GM12878 (cell line): ENCODE measurements around the gene DDO. TPM values are rescaled to one million over a fixed set of nuclear protein-coding genes. Genes with fewer than 3 reads are reported as not detected.

Experiments
- ATAC-seq: fragments of 200-7000 bp; cut with Tn5 transposase; 3 replicates; pipeline ENCODE4 v1.9.1; 2020; ENCODE audit warnings: mild to moderate bottlenecking, moderate library complexity
- BruUV-seq: library from RNA; stranded (reverse); fragments of 400-500 nt; replicated peaks from 2 replicates; lab custom pipeline; 2021; lab: Mats Ljungman, UMichigan
- CTCF ChIA-PET: fragments of 300-600 bp; sonication (Branson Sonifier 250); formaldehyde crosslinking; extraction: SDS; loops from one replicate; lab custom pipeline; 2021; ENCODE audit warnings: inconsistent platforms; lab: Yijun Ruan, JAX
- POLR2A ChIA-PET: fragments of 350-600 bp; formaldehyde crosslinking; extraction: SDS; loops from one replicate; lab custom pipeline; 2021; ENCODE audit warnings: inconsistent platforms; lab: Charles Lee
- RAD21 ChIA-PET: fragments of 300-600 bp; sonication (Branson Sonifier 250); formaldehyde crosslinking; loops from one replicate; lab custom pipeline; 2023; ENCODE audit warnings: antibody characterized with exemption; ENCODE audit not compliant: unreplicated experiment; lab: Charles Lee
- SMC1A ChIA-PET: fragments of 300-600 bp; sonication (Branson Sonifier 250); formaldehyde crosslinking; loops from one replicate; lab custom pipeline; 2023; ENCODE audit not compliant: unreplicated experiment, uncharacterized antibody; lab: Charles Lee
- DNase-seq: peaks from one replicate; pipeline ENCODE4 v3.0.0-alpha.2; 2011; ENCODE audit warnings: low read depth, low spot score
- FAIRE-seq: peaks from 3 replicates; lab custom pipeline; 2011; peaks lifted over from hg19 to GRCh38; lab: Jason Lieb, UNC
- H2AFZ ChIP-seq: 2 replicates; pipeline ENCODE4 v1.6.0; 2011; ENCODE audit warnings: low read depth, low read length, control low read depth; ENCODE audit not compliant: control insufficient read depth
- H3K27ac ChIP-seq: 2 replicates; pipeline ENCODE4 v1.5.1; 2011; ENCODE audit warnings: control low read depth; ENCODE audit not compliant: control insufficient read depth, insufficient read depth
- H3K27me3 ChIP-seq, 2 experiments: replicated peaks in 1 of 2; 2 replicates each; pipeline versions ENCODE4 v1.6.0 to v1.6.1; 2011; ENCODE audit warnings: low read length in 1 of 2; ENCODE audit not compliant: control insufficient read depth in 2 of 2, insufficient read depth in 2 of 2
- H3K36me3 ChIP-seq, 2 experiments: 2 replicates each; pipeline ENCODE4 v1.5.1; 2011; ENCODE audit warnings: low read length in 1 of 2; ENCODE audit not compliant: control insufficient read depth in 2 of 2, insufficient read depth in 2 of 2
- H3K4me1 ChIP-seq: 2 replicates; pipeline ENCODE4 v1.6.1; 2011; ENCODE audit warnings: mild to moderate bottlenecking, low read length, moderate library complexity, mixed read lengths; ENCODE audit not compliant: control insufficient read depth, insufficient read depth
- H3K4me2 ChIP-seq: 2 replicates; pipeline ENCODE4 v1.6.0; 2011; ENCODE audit warnings: control low read depth; ENCODE audit not compliant: control insufficient read depth, insufficient read depth
- H3K4me3 ChIP-seq: fragments of 200-600 bp; sonication (generic); 2 replicates; pipeline ENCODE4 v1.5.1; 2016
- H3K79me2 ChIP-seq: 2 replicates; pipeline ENCODE4 v1.6.0; 2011; ENCODE audit warnings: low read length; ENCODE audit not compliant: control insufficient read depth, insufficient read depth
- H3K9ac ChIP-seq: 2 replicates; pipeline ENCODE4 v1.8.0; 2011; ENCODE audit warnings: low read length, control low read depth, mixed read lengths; ENCODE audit not compliant: control insufficient read depth, insufficient read depth
- H3K9me3 ChIP-seq: replicated peaks from 3 replicates; pipeline ENCODE4 v1.5.1; 2011; ENCODE audit warnings: mild to moderate bottlenecking, low read length; ENCODE audit not compliant: control insufficient read depth, insufficient read depth
- H4K20me1 ChIP-seq: 2 replicates; pipeline ENCODE4 v1.6.0; 2011; ENCODE audit not compliant: control insufficient read depth, insufficient read depth
- CBX5 ChIP-seq: sonication (generic); IDR thresholded peaks from 2 replicates; pipeline ENCODE4 v1.6.1; 2016; ENCODE audit warnings: low read depth, moderate library complexity, mild to moderate bottlenecking, inconsistent platforms
- CEBPB ChIP-seq, 2 experiments: fragments of 150-350 bp in 1 of 2; IDR thresholded peaks; 2 replicates each; pipeline ENCODE4 v1.6.1; 2012 to 2014; ENCODE audit warnings: low read depth in 2 of 2, low read length in 2 of 2, borderline replicate concordance in 1 of 2, inconsistent platforms in 1 of 2
- CHD2 ChIP-seq: IDR thresholded peaks from 2 replicates; pipeline ENCODE4 v1.6.1; 2011; ENCODE audit warnings: low read depth, low read length, improper control_type of control experiment, borderline replicate concordance
- FOS ChIP-seq: IDR thresholded peaks from 3 replicates; pipeline ENCODE4 v1.6.1; 2011; ENCODE audit warnings: borderline replicate concordance; ENCODE audit not compliant: insufficient read length; ENCODE audit errors: extremely low read depth
- HDAC2 ChIP-seq: fragments of 200-600 bp; sonication (generic); IDR thresholded peaks from 2 replicates; pipeline ENCODE4 v1.6.1; 2017
- HDAC6 ChIP-seq: fragments of 200-600 bp; sonication (generic); IDR thresholded peaks from one replicate; pipeline ENCODE4 v1.8.0; 2017; ENCODE audit warnings: antibody characterized with exemption; ENCODE audit not compliant: unreplicated experiment
- IKZF2 ChIP-seq, 2 experiments: fragments of 450-650 bp; IDR thresholded peaks; 2 replicates each; pipeline ENCODE4 v1.6.1; 2017; ENCODE audit warnings: mild to moderate bottlenecking in 2 of 2, moderate library complexity in 2 of 2
- KAT2A ChIP-seq: conservative IDR thresholded peaks from 2 replicates; pipeline ENCODE4 v1.6.1; 2011; ENCODE audit warnings: low read depth, low read length; ENCODE audit not compliant: control insufficient read depth
- MEF2B ChIP-seq: fragments of 450-650 bp; IDR thresholded peaks from 2 replicates; pipeline ENCODE4 v1.6.1; 2018; ENCODE audit warnings: mild to moderate bottlenecking, moderate library complexity; ENCODE audit not compliant: partially characterized antibody, poor library complexity, severe bottlenecking
- NBN ChIP-seq: fragments of 450-650 bp; IDR thresholded peaks from 2 replicates; pipeline ENCODE4 v1.6.1; 2016
- NR2C1 ChIP-seq: fragments of 450-650 bp; IDR thresholded peaks from 2 replicates; pipeline ENCODE4 v1.6.1; 2017; ENCODE audit warnings: antibody characterized with exemption, mild to moderate bottlenecking, moderate library complexity
- NRF1 ChIP-seq: conservative IDR thresholded peaks from 2 replicates; pipeline ENCODE4 v1.6.1; 2011; ENCODE audit warnings: mild to moderate bottlenecking, low read depth, low read length, improper control_type of control experiment
- PAX5 ChIP-seq: IDR thresholded peaks from 2 replicates; pipeline ENCODE4 v1.6.1; 2011; ENCODE audit warnings: low read depth, low read length, borderline replicate concordance
- TCF12 ChIP-seq: IDR thresholded peaks from 2 replicates; pipeline ENCODE4 v1.6.1; 2011; ENCODE audit warnings: low read depth, mild to moderate bottlenecking, low read length
- TCF3 ChIP-seq: IDR thresholded peaks from 2 replicates; pipeline ENCODE4 v1.6.1; 2012; ENCODE audit warnings: low read depth, mild to moderate bottlenecking, low read length, borderline replicate concordance; ENCODE audit not compliant: insufficient read depth
- ZNF592 ChIP-seq: fragments of 450-650 bp; IDR thresholded peaks from 2 replicates; pipeline ENCODE4 v1.6.1; 2017; ENCODE audit warnings: mild to moderate bottlenecking, moderate library complexity
- WGBS: methylation state at CpG from one replicate; pipeline ENCODE4 v1.1.6; 2016; ENCODE audit warnings: low lambda C conversion rate; ENCODE audit not compliant: insufficient replicate concordance, insufficient coverage; ENCODE audit errors: missing lambda C conversion rate; 5-methylcytosine and 5-hydroxymethylcytosine counted together
- in situ Hi-C: fragments of 300-500 bp; cut with MboI; formaldehyde crosslinking; loops from 9 replicates; pipeline ENCODE4 v1.14.3; 2018; ENCODE audit warnings: mixed read lengths
- intact Hi-C: fragments of 100-400 bp; cut with micrococcal nuclease; formaldehyde crosslinking; loops from one replicate; pipeline ENCODE4 v1.14.2; 2022; ENCODE audit not compliant: unreplicated experiment
- polyA plus RNA-seq, 11 experiments: library from polyadenylated mRNA; depleted of rRNA in 4 of 11; unstranded in 6 of 11; stranded (reverse) in 5 of 11; fragments of >200 nt; fragmentation: Nextera tagmentation in 4 of 11; fragmentation: Illumina TruSeq in 1 of 11; extraction: Ambion mirVana in 4 of 11; extraction: Trizol in 1 of 11; gene quantifications; 1 replicate in 1 of 11; 2 replicates in 10 of 11; pipeline versions ENCODE4 v1.2.1 to v1.2.3, GENCODE V29; 2011 to 2016; ENCODE audit warnings: inconsistent platforms in 2 of 11, missing spikeins in 2 of 11, low read depth in 1 of 11
- total RNA-seq, 4 experiments: library from RNA; depleted of rRNA in 3 of 4; stranded (reverse); fragments of >200 nt in 3 of 4; fragmentation: Illumina TruSeq in 1 of 4; extraction: Trizol in 1 of 4; gene quantifications; 2 replicates each; pipeline versions ENCODE4 v1.2.1 to v1.2.3, GENCODE V29; 2013 to 2021
- TF ChIP-seq, protein P1 (sequence below): fragments of 450-650 bp; IDR thresholded peaks from 2 replicates; pipeline ENCODE4 v1.6.1; 2017; ENCODE audit warnings: mild to moderate bottlenecking, low read depth, inconsistent platforms; ENCODE audit not compliant: poor library complexity, severe bottlenecking
- TF ChIP-seq, protein P2 (sequence below): IDR thresholded peaks from 2 replicates; pipeline ENCODE4 v1.6.1; 2011; ENCODE audit warnings: low read depth, mild to moderate bottlenecking, low read length, moderate library complexity, borderline replicate concordance; ENCODE audit errors: extremely low read depth

Gene DDO
- total and polyA plus RNA-seq, 10 of the 15 experiments (the other 5 are each of a cell fraction or from before 2014, with no cell fraction given) = 0.04 to 0.14 (median 0.09) TPM; not detected in 6

- WGBS = 64% methylated on average over 11 of the region's 18 CpGs
- ChIA-PET CTCF (no interaction called here), SMC1A (no interaction called here), POLR2A (no interaction called here), RAD21 (no interaction called here)
- no peak overlapping the region for H3K9ac ChIP-seq
- ATAC-seq (no peak), FAIRE-seq (no peak), DNase-seq (no peak)
- intact Hi-C loops (no loop called here), in situ Hi-C loops (no loop called here)
- H3K4me2 ChIP-seq = no peak overlapping the region
- no peaks in the 10 kb centered on the region for H3K36me3 ChIP-seq
- peaks cover 0 to 4% of the 10 kb centered on the region in 2 experiments; a peak in 2 of 4 replicates for H3K27me3 ChIP-seq
- no peak overlapping the region for H3K27ac ChIP-seq
- TF ChIP-seq TCF3 = no peak
- TF ChIP-seq NR2C1 = no peak
- TF ChIP-seq CEBPB (IDR thresholded peaks at IDR 0.05; ENCODE audit: borderline replicate concordance in 1 of 2, low read depth in 2 of 2, low read length in 2 of 2) = no peak
- no peak for TF ChIP-seq CHD2
- TF ChIP-seq, protein P1, sequence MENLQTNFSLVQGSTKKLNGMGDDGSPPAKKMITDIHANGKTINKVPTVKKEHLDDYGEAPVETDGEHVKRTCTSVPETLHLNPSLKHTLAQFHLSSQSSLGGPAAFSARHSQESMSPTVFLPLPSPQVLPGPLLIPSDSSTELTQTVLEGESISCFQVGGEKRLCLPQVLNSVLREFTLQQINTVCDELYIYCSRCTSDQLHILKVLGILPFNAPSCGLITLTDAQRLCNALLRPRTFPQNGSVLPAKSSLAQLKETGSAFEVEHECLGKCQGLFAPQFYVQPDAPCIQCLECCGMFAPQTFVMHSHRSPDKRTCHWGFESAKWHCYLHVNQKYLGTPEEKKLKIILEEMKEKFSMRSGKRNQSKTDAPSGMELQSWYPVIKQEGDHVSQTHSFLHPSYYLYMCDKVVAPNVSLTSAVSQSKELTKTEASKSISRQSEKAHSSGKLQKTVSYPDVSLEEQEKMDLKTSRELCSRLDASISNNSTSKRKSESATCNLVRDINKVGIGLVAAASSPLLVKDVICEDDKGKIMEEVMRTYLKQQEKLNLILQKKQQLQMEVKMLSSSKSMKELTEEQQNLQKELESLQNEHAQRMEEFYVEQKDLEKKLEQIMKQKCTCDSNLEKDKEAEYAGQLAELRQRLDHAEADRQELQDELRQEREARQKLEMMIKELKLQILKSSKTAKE = no peak
- TF ChIP-seq HDAC6 = no peak
- TF ChIP-seq FOS = no peak
- no peak for TF ChIP-seq NBN
- TF ChIP-seq IKZF2 (IDR thresholded peaks at IDR 0.05) = no peak
- TF ChIP-seq, protein P2, sequence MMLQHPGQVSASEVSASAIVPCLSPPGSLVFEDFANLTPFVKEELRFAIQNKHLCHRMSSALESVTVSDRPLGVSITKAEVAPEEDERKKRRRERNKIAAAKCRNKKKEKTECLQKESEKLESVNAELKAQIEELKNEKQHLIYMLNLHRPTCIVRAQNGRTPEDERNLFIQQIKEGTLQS = no peak
- no peak for TF ChIP-seq CBX5
- no peak for TF ChIP-seq TCF12
- no peak for TF ChIP-seq NRF1
- TF ChIP-seq KAT2A = no peak
- no peak for TF ChIP-seq PAX5
- no peak for TF ChIP-seq ZNF592
- TF ChIP-seq MEF2B = no peak
- no peak for TF ChIP-seq HDAC2
- no TSS peak for BruUV-seq
- H3K4me1 ChIP-seq = no peaks in the 10 kb centered on the region
- H3K4me3 ChIP-seq = no peak overlapping the region
- H4K20me1 ChIP-seq = no peaks in the 10 kb centered on the region
- no peak overlapping the region for H2AFZ ChIP-seq
- no peaks in the 10 kb centered on the region for H3K79me2 ChIP-seq
- H3K9me3 ChIP-seq = no peaks in the 10 kb centered on the region
Measured at GRCh38 chr6:110400208-110400607, 15.2 kb downstream of the DDO start.
